Gastrocnemius medialis (tissue), 4 donors: ENCODE results near the gene FBXO22. TPM values are rescaled to one million over a fixed set of nuclear protein-coding genes. Genes with fewer than 3 reads are reported as not detected.

Source experiments
- ATAC-seq, 2 donors: fragments of 150-250 bp; one replicate each; pipeline ENCODE4 v1.9.1; 2016
- DNase-seq, 2 donors: peaks; one replicate each; pipeline ENCODE4 v3.0.0-alpha.2; 2019
- H3K27ac ChIP-seq, 4 donors: fragments of 200-600 bp; sonication (generic); 1 replicate in 1 of 4; 2 replicates in 3 of 4; pipeline ENCODE4 v1.5.1; 2016 to 2018; ENCODE audit warnings: mild to moderate bottlenecking in 2 of 4, moderate library complexity in 1 of 4
- H3K27me3 ChIP-seq, 3 donors: fragments of 200-600 bp; sonication (generic) in 2 of 3; 1 replicate in 1 of 3; 2 replicates in 2 of 3; pipeline versions ENCODE4 v1.5.1 to v1.6.0; 2016 to 2019; ENCODE audit warnings: mild to moderate bottlenecking in 1 of 3, moderate library complexity in 1 of 3
- H3K36me3 ChIP-seq, 2 donors: fragments of 200-600 bp; sonication (generic) in 1 of 2; one replicate each; pipeline ENCODE4 v1.5.1; 2017 to 2018
- H3K4me1 ChIP-seq, 2 donors: fragments of 200-600 bp; sonication (generic) in 1 of 2; one replicate each; pipeline ENCODE4 v1.5.1; 2016 to 2017; ENCODE audit warnings: mild to moderate bottlenecking in 2 of 2
- H3K4me3 ChIP-seq, 4 donors: fragments of 200-600 bp; sonication (generic) in 3 of 4; 1 replicate in 1 of 4; 2 replicates in 3 of 4; pipeline ENCODE4 v1.5.1; 2016 to 2019; ENCODE audit warnings: mild to moderate bottlenecking in 2 of 4
- H3K9me3 ChIP-seq, 3 donors: fragments of 200-600 bp; sonication (generic) in 2 of 3; 1 replicate in 1 of 3; 2 replicates in 2 of 3; pipeline ENCODE4 v1.5.1; 2016 to 2019
- POLR2A ChIP-seq, 2 donors: fragments of 450-650 bp; IDR thresholded peaks; one replicate each; pipeline ENCODE4 v1.6.1; 2017; ENCODE audit warnings: antibody characterized with exemption in 2 of 2, mild to moderate bottlenecking in 2 of 2, moderate library complexity in 2 of 2
- in situ Hi-C, 4 donors: fragments of 200-750 bp; cut with MboI; loops; one replicate each; pipeline versions ENCODE4 v1.15.0 to v1.8.0; 2017; ENCODE audit warnings: low sequenced_read_pairs in 4 of 4
- intact Hi-C: fragments of 100-400 bp; cut with DNase I; formaldehyde crosslinking; loops from one replicate; pipeline ENCODE4 v1.15.1; 2023; ENCODE audit warnings: low total_unique reads
- total RNA-seq, 4 donors: library from RNA; depleted of rRNA; stranded (reverse); fragments of >200 nt; gene quantifications; one replicate each; pipeline versions ENCODE4 v1.1.0 to v1.2.3, GENCODE V29; 2016
- TF ChIP-seq, protein P1 (sequence below), 5 experiments: fragments of 450-650 bp in 3 of 5; fragments of 200-600 bp in 2 of 5; sonication (generic) in 2 of 5; IDR thresholded peaks in 4 of 5; conservative IDR thresholded peaks in 1 of 5; 1 replicate in 4 of 5; 2 replicates in 1 of 5; pipeline ENCODE4 v1.5.1; 2016 to 2019; ENCODE audit warnings: antibody characterized with exemption in 5 of 5, mild to moderate bottlenecking in 3 of 5, moderate library complexity in 3 of 5

The FBXO22 gene
- total RNA-seq, 4 donors from 2014 or later = 12.3 to 13.9 (median 13.0) TPM

DNA sequence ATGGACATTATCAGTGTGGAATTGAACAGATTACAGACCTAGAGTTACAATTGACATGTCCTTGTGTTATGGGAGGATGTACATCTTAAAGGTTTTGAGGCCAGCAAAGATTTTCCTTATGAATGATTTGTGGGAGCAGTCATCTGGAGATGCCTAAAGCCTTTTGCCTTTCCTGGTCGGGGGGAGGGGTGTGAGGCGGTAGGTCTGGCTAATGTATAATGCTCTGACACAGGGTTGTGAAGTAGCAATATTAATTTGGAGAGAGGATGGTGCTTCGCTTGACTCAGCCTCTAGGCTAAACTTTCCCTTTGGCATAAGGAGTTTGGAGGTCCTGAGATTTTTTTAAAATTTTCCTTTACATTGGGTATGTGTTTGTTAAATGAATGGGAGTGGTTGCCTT lies 23.3 kb downstream of the FBXO22 start:
- H3K27me3 ChIP-seq = no peaks in the 10 kb centered on the region
- H3K27ac ChIP-seq = no peak overlapping the region
- H3K4me1 ChIP-seq = peaks cover 28 to 35% of the 10 kb centered on the region in 2 donors
- no peaks in the 10 kb centered on the region for H3K9me3 ChIP-seq
- DNase-seq (no peak), ATAC-seq (no peak)
- peaks cover 0 to 17% of the 10 kb centered on the region in 2 donors for H3K36me3 ChIP-seq
- intact Hi-C loops (no loop called here), in situ Hi-C loops (no loop called here)
- no peak for TF ChIP-seq POLR2A (IDR thresholded peaks at IDR 0.05)
- TF ChIP-seq, protein P1, sequence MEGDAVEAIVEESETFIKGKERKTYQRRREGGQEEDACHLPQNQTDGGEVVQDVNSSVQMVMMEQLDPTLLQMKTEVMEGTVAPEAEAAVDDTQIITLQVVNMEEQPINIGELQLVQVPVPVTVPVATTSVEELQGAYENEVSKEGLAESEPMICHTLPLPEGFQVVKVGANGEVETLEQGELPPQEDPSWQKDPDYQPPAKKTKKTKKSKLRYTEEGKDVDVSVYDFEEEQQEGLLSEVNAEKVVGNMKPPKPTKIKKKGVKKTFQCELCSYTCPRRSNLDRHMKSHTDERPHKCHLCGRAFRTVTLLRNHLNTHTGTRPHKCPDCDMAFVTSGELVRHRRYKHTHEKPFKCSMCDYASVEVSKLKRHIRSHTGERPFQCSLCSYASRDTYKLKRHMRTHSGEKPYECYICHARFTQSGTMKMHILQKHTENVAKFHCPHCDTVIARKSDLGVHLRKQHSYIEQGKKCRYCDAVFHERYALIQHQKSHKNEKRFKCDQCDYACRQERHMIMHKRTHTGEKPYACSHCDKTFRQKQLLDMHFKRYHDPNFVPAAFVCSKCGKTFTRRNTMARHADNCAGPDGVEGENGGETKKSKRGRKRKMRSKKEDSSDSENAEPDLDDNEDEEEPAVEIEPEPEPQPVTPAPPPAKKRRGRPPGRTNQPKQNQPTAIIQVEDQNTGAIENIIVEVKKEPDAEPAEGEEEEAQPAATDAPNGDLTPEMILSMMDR (IDR thresholded peaks at IDR 0.05 in 4 of 5, conservative IDR thresholded peaks at IDR 0.05 in 1 of 5) = no peak
- H3K4me3 ChIP-seq = no peak overlapping the region

DNA sequence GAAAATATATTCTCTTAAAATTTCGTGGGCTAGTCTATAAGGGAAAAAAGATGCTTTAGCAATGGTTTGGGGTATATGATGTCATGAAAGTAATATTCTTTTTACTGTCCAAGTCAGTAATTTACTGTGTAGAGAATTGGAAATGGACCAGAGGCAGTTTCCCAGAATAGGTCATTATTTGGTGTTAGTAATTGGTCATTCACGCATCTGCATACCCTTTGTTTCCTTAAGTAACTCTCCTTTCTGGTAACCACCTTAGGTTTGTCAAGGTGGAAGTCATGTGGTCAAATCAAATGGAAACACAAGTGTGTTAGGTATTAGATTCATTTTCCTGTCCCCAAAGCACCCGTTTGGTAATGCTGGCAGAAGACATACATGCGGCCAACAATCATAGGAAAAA lies 23.9 kb downstream of the FBXO22 start:
- H3K9me3 ChIP-seq = no peaks in the 10 kb centered on the region
- no peak overlapping the region for H3K4me3 ChIP-seq
- no peak for ATAC-seq
- no peaks in the 10 kb centered on the region for H3K27me3 ChIP-seq
- peaks cover 0 to 20% of the 10 kb centered on the region in 2 donors for H3K36me3 ChIP-seq
- in situ Hi-C loops = no loop called here
- no peak for TF ChIP-seq POLR2A (IDR thresholded peaks at IDR 0.05)
- DNase-seq = no peak
- H3K4me1 ChIP-seq = peaks cover 21 to 29% of the 10 kb centered on the region in 2 donors
- no peak overlapping the region for H3K27ac ChIP-seq
- intact Hi-C loops = no loop called here

DNA sequence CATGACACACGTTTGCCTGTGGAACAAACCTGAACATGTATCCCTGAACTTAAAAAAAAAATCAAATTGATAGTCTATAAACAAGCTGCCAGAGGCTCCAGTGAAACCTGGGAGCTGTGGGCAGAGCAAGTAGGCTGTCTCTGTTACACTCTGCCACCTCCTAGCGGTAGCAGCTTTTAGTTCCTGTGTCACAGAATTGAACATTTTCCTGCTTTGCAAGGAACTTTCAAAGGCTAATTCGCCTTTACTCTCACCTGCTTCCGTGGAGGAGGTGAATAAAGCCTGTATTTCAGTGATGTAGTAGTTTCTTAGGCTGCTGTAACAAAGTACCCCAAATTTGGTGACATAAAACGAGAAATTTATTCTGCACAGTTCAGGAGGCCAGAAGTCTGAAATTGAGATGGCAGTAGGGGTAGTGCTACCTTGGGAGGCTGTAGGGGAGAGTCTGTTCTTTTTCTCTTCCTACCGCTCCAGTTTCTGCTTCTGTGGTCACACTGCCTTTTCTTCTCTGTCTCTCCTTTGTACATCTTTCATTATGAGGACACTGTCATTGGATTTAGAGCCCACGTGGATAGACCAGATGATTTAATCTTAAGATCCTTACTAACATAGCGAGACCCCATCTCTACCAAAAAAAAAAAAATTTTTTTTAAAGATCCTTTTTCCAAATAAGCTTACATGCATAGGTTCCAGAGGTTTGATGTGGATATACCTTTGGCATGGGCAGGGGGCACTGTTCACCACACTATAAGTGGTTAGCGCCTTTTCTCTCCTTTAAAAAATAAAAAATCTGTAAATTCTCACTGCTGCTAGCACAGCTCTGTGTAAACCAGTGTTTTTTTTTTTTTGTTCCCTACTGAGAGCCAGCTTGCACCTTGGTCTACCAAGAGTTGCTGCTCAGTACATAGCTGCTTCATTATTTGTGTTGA lies 25.3 kb downstream of the FBXO22 start:
- H3K4me3 ChIP-seq = no peak overlapping the region
- no peak for ATAC-seq
- no peak overlapping the region for H3K27ac ChIP-seq
- TF ChIP-seq, protein P1 (IDR thresholded peaks at IDR 0.05 in 4 of 5, conservative IDR thresholded peaks at IDR 0.05 in 1 of 5) = no peak
- no peak for TF ChIP-seq POLR2A (IDR thresholded peaks at IDR 0.05)
- peaks cover 0 to 29% of the 10 kb centered on the region in 2 donors for H3K36me3 ChIP-seq
- peaks cover 19 to 24% of the 10 kb centered on the region in 2 donors for H3K4me1 ChIP-seq
- DNase-seq = no peak
- in situ Hi-C loops (no loop called here), intact Hi-C loops (no loop called here)
- no peaks in the 10 kb centered on the region for H3K27me3 ChIP-seq
- H3K9me3 ChIP-seq = no peaks in the 10 kb centered on the region

DNA sequence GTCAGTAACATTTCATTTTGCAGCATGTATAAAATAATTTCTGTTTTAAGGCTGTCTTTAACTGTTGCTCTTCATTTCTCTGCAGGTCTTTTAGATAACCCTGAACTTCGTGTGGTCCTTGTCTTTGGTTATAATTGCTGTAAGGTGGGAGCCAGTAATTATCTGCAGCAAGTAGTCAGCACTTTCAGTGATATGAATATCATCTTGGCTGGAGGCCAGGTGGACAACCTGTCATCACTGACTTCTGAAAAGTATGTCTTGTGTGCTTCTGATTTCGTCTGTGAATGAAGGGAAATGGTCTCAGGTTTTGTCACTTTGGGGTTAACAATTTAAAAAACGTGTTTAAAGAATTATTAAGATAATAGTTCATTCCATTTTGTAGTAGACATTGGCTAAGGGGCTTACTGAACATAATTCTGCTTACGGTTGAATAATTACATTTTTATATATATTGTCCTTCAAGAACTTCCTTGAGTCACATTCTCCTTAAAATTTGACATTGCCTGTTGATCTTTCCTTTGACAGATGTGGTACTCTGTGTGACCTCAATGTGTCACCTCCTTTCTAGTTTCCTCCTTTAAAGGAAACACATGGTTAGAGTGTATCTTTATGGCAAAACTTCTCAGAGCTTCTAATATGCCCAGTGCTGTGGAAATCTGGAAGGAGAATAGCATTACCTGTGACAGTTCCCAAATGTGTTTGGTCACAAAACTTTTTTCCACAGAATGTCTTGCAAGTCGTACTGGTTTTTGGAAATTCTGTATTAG lies 26.3 kb downstream of the FBXO22 start:
- Histone ChIP-seq H3K4me1 (peaks cover 15 to 17% of the 10 kb centered on the region in 2 donors), H3K36me3 (peaks cover 0 to 39% of the 10 kb centered on the region in 2 donors), H3K4me3 (no peak overlapping the region), H3K9me3 (no peaks in the 10 kb centered on the region), H3K27me3 (no peaks in the 10 kb centered on the region), H3K27ac (no peak overlapping the region)
- ATAC-seq (peak in 1 of 2 donors; percentile 49), DNase-seq (no peak)
- TF ChIP-seq, protein P1 (IDR thresholded peaks at IDR 0.05 in 4 of 5, conservative IDR thresholded peaks at IDR 0.05 in 1 of 5) = no peak
- no peak for TF ChIP-seq POLR2A (IDR thresholded peaks at IDR 0.05)
- in situ Hi-C loops (no loop called here), intact Hi-C loops (loop anchor here (1.0 kb wide), 1 partner anchor 56 kb away; no protein-coding TSS in a partner anchor)

DNA sequence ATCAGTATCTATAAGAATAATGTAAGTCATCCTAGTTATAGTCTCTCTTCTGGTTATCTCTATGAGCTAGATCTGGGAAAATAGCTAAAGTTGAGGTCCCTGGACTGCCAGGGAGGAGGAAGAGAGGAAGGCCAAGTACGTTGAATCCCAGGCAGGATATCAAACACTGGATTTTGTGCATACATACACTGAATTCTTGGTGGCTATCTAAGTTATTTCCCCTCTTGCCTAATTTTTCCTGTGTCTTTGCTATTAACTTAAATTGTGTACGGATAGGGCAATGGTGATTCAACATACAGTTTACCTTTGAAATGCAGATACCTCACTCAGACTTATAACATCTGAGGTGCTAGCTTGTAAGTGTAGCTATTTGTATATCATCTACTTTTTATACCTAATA lies 27.2 kb downstream of the FBXO22 start:
- Histone ChIP-seq H3K27ac (no peak overlapping the region), H3K36me3 (peaks cover 0 to 44% of the 10 kb centered on the region in 2 donors), H3K4me3 (no peak overlapping the region), H3K27me3 (no peaks in the 10 kb centered on the region), H3K4me1 (peaks cover 6 to 8% of the 10 kb centered on the region in 2 donors), H3K9me3 (no peaks in the 10 kb centered on the region)
- intact Hi-C loops = loop anchor here (1.0 kb wide), 1 partner anchor 57 kb away; no protein-coding TSS in a partner anchor
- DNase-seq (no peak), ATAC-seq (no peak)
- TF ChIP-seq, protein P1 (IDR thresholded peaks at IDR 0.05 in 4 of 5, conservative IDR thresholded peaks at IDR 0.05 in 1 of 5) = no peak
- TF ChIP-seq POLR2A (IDR thresholded peaks at IDR 0.05) = no peak
- in situ Hi-C loops = no loop called here
